ENCODE data around the gene TREML2.
"Not testable (repeated sequence)": the region's sequence is repeated elsewhere in the genome, so short reads cannot be mapped to it uniquely, and the experiment has no call there.

Gene TREML2

DNA sequence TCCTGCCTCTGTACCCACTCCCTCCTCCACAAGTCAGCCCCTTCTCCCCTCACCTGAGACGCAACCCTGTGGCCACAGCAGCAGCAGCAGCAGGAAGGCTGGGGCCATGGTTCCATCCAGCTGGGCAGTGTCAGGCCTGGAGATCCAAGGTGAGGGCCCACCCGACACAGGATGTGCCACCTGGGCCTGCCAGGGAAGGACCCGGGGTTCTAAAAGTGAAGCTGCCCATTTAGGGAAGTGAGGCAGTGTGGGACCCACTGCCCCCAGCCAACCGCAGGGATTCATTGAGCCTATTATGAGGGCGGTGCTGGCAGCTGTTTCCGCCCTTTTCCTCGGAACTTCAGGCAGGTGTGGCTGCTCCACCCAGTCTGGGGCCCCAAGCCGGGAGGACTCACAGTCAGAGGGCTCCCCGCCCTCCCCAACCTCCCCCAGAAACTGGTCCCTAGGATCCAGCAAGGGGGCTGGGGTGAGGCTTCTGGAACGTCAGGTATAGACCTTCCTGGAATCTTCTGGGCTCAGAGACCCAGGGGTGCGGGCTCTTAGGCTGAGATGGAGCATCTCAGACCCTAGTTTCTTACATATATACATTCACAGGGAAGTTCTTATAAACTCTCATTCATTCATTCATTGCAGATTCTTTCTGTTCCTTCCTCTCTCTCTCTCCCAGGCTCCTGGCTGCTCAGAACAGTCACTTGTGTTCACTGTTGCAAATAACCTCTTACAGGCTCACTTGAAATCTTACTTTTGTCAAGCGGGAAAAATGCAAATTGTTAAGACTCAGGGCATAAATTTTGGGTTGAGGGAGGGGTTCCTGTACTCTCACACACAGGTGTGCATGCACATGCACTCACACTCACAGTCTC, at the start of gene TREML2:
TSS of gene TREML2 (minus strand) at position 249 of the 863 bp plus-strand sequence. CDS start at position 108, 141 bp downstream.
- Mint-ChIP-seq H3K4me3 (peak within 1 kb of the TSS; percentile 74), H3K27me3 (no peaks in the 10 kb centered on the region), H3K4me1 (ENCODE audit: low read depth) (peaks cover 72% of the 10 kb centered on the region), H3K27ac (peak within 1 kb of the TSS; percentile 89), H3K9me3 (ENCODE audit: low read depth) (no peaks in the 10 kb centered on the region), H3K36me3 (no peaks in the 10 kb centered on the region)

DNA sequence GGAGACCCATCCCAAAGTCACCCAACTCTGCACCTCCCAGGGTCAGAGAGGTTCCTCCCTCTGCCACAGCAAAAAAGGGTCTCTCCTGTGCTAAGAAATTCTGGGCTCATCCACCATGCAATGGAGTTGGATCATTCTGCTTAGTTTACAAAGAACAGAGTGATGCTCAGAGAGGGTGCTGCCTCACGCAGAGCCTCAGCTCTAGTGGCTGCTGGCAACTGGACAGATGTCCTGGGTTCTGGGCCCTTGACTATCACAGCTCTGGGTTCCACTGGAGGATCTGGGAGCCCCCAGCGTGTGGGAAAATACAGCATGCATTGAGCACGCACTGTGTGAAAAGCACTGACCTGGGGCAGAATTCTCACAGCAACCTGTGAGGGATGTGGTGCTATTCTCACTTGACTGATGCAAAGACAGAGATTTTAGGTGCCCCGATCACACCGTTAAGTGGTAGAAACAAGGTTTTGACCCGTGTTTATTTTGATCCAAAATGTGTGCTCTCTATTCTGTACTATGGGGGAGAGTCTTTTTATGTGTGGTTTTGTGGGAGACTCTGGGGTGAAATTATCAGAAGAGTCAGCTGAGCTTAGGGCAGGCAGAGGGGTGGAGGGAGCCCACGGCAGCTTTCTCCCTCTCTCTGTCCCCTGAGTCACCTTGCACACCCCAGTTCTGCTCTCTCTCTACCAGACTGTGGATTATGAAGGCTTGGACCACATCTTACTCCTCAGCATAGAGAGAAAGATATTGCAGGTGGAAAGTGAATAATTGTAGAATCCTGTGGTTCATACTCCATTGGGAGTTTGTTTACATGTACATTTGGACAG, 47.1 kb upstream of the TREML2 start:
- Mint-ChIP-seq H3K4me3 (no peak overlapping the region), H3K27me3 (no peaks in the 10 kb centered on the region), H3K27ac (no peak overlapping the region), H3K4me1 (ENCODE audit: low read depth) (peaks cover 20% of the 10 kb centered on the region), H3K9me3 (ENCODE audit: low read depth) (no peaks in the 10 kb centered on the region), H3K36me3 (no peaks in the 10 kb centered on the region)

GRCh38 chr6:41247288-41247865, 46.4 kb upstream of the TREML2 start:
- no peak overlapping the region for H3K4me3 Mint-ChIP-seq
- H3K36me3 Mint-ChIP-seq: no peaks in the 10 kb centered on the region
- H3K9me3 Mint-ChIP-seq (ENCODE audit: low read depth): no peaks in the 10 kb centered on the region
- H3K27ac Mint-ChIP-seq: no peak overlapping the region
- H3K4me1 Mint-ChIP-seq (ENCODE audit: low read depth): peaks cover 20% of the 10 kb centered on the region
- no peaks in the 10 kb centered on the region for H3K27me3 Mint-ChIP-seq

DNA sequence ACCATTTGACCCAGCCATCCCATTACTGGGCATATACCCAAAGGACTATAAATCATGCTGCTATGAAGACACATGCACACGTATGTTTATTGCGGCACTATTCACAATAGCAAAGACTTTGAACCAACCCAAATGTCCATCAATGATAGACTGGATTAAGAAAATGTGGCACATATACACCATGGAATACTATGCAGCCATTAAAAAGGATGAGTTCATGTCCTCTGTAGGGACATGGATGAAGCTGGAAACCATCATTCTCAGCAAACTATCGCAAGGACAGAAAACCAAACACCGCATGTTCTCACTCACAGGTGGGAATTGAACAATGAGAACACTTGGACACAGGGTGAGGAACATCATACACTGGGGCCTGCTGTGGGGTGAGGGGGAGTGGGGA, 45.6 kb upstream of the TREML2 start:
- peaks cover 20% of the 10 kb centered on the region for H3K4me1 Mint-ChIP-seq (ENCODE audit: low read depth)
- not testable (repeated sequence) for H3K27ac Mint-ChIP-seq; H3K36me3 Mint-ChIP-seq; H3K4me3 Mint-ChIP-seq; H3K9me3 Mint-ChIP-seq (ENCODE audit: low read depth); H3K27me3 Mint-ChIP-seq

DNA sequence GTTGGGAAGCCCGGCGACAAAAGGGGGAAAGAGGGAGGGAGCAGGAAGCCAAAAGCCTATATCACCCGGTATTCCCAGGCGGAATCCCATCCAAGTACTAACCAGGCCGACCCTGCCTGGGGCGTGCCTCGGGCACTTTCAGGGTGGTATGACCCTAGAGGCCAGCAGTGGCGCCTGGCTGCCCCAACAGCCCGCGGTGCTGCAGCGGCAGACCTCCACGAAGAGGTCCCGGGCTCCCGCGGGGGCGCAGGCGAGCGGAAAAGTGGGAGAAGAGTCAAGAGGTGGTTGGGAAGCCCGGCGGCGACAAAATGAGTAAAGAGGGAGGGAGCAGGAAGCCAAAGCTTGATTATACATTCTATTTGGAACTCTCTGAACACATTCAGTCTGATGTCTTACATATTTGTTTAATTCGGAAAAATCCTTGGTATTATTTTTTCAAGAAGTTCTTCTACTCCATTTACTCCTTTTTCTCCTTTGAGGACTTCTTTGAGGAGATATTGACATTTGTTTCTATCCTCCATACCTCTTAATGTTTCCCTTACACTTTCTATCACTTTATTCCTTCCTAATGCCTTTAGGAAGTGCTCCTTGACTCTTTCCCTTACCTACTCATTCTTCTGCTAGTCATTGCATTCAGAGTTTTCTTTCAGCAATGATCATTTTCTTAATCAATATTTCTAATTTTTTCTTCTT, 38.7 kb upstream of the TREML2 start:
- peaks cover 3% of the 10 kb centered on the region for H3K27me3 Mint-ChIP-seq
- no peaks in the 10 kb centered on the region for H3K4me1 Mint-ChIP-seq (ENCODE audit: low read depth)
- H3K36me3 Mint-ChIP-seq: peaks cover 4% of the 10 kb centered on the region
- H3K27ac Mint-ChIP-seq: no peak overlapping the region
- H3K9me3 Mint-ChIP-seq (ENCODE audit: low read depth): no peaks in the 10 kb centered on the region
- H3K4me3 Mint-ChIP-seq: no peak overlapping the region

DNA sequence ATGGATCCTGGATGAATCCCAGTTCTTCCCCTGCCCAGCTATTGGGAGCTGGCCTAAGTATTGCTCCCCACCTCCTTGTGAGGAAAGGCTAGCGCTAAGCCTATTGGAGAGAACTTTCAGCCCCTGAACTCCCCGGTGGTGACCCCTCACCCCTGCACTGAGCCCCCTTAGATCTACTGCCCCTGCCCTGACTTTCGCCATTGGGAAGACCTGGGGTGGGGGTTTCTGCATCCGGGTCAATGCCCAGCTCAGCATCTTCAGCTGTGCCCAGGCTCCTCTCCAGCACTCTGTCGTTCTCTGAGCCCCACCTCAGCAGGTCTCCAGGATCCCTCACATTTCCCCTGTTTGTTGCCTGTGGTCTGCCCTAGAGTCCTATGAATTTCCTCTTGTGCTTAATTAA, 36.2 kb upstream of the TREML2 start:
- H3K36me3 Mint-ChIP-seq: peaks cover 4% of the 10 kb centered on the region
- H3K27me3 Mint-ChIP-seq: peaks cover 3% of the 10 kb centered on the region
- H3K4me1 Mint-ChIP-seq (ENCODE audit: low read depth): no peaks in the 10 kb centered on the region
- no peaks in the 10 kb centered on the region for H3K9me3 Mint-ChIP-seq (ENCODE audit: low read depth)
- H3K27ac Mint-ChIP-seq: no peak overlapping the region
- H3K4me3 Mint-ChIP-seq: no peak overlapping the region

- Mint-ChIP-seq H3K36me3 (peaks cover 4% of the 10 kb centered on the region), H3K9me3 (ENCODE audit: low read depth) (no peaks in the 10 kb centered on the region), H3K27me3 (peaks cover 3% of the 10 kb centered on the region), H3K27ac (no peak overlapping the region), H3K4me1 (ENCODE audit: low read depth) (no peaks in the 10 kb centered on the region), H3K4me3 (no peak overlapping the region)
Observed at GRCh38 chr6:41236276-41236675, 35.3 kb upstream of the TREML2 start.

DNA sequence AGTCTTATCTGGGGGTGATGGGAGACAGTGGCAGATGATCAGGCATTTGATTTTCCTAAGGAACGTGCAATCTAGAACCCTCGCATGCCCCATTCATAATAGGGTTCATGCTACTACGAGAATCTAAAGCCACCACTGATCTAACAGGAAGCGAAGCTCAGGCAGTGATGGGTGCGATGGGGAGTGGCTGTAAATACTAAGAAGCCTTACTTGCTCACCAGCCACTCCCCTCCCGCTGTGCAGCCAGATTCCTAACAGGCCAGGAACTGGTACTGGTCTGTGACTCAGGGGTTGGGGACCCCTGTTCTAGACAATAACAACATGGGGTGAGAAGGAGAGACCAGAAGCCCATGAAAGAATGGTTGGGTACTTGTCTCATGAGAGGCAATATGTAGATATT, 31.7 kb upstream of the TREML2 start:
- H3K4me1 Mint-ChIP-seq (ENCODE audit: low read depth): no peaks in the 10 kb centered on the region
- H3K4me3 Mint-ChIP-seq: no peak overlapping the region
- H3K36me3 Mint-ChIP-seq: no peaks in the 10 kb centered on the region
- no peaks in the 10 kb centered on the region for H3K9me3 Mint-ChIP-seq (ENCODE audit: low read depth)
- H3K27me3 Mint-ChIP-seq: peaks cover 1% of the 10 kb centered on the region
- H3K27ac Mint-ChIP-seq: no peak overlapping the region

DNA sequence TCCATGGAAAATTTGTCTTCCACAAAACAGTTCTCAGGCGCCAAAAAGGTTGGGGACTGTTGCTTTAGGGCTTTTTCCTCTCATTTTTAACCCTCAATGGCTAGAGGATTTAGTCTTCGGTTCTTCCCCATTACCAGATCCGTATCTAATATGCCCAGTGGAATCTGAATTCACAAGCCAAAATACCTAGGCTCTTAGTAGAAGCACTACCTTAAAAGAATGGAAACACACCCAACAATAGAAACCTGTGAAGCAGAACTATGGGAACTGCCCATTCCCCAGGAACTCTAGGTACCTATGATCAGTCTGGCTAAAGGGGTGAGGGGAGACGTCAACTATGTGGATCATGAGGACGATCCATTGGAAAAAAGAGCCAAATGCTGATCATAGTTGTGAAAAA, 30.3 kb upstream of the TREML2 start:
- H3K36me3 Mint-ChIP-seq: no peaks in the 10 kb centered on the region
- peaks cover 3% of the 10 kb centered on the region for H3K27me3 Mint-ChIP-seq
- H3K27ac Mint-ChIP-seq: no peak overlapping the region
- H3K4me3 Mint-ChIP-seq: no peak overlapping the region
- no peaks in the 10 kb centered on the region for H3K9me3 Mint-ChIP-seq (ENCODE audit: low read depth)
- H3K4me1 Mint-ChIP-seq (ENCODE audit: low read depth): no peaks in the 10 kb centered on the region

DNA sequence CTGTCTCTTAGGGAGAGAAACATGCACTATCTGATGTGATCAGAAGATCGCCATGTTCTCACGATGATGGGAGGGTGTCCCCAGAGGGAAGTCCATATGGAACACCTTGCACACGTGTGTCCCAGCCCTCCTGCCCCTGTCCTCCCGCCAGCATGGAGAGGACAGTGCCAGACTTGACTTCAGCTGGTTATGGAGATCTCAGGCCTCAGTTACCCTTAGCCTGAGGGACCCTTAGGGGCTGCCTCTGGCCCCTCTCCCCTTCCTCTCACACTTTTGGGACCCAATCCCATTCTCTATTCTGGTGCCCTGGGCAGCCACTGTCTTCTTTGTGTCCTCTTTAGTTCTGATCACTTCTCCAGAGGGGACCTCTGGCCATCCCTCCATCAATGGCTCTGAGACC, 28.8 kb upstream of the TREML2 start:
- no peaks in the 10 kb centered on the region for H3K36me3 Mint-ChIP-seq
- H3K4me1 Mint-ChIP-seq (ENCODE audit: low read depth): no peaks in the 10 kb centered on the region

GRCh38 chr6:41228616-41229015, 27.7 kb upstream of the TREML2 start:
- Mint-ChIP-seq H3K36me3 (no peaks in the 10 kb centered on the region), H3K27ac (no peak overlapping the region), H3K4me1 (ENCODE audit: low read depth) (no peaks in the 10 kb centered on the region), H3K9me3 (ENCODE audit: low read depth) (no peaks in the 10 kb centered on the region), H3K27me3 (peaks cover 5% of the 10 kb centered on the region), H3K4me3 (no peak overlapping the region)

More for the DNA sequence above, 28.8 kb upstream of the TREML2 start:
- Mint-ChIP-seq H3K9me3 (ENCODE audit: low read depth) (no peaks in the 10 kb centered on the region), H3K4me3 (no peak overlapping the region), H3K27me3 (peaks cover 3% of the 10 kb centered on the region), H3K27ac (no peak overlapping the region)

- H3K27ac Mint-ChIP-seq: no peak within 1 kb of the TSS
Observed at GRCh38 chr6:41228096-41228495, 27.1 kb upstream of the TREML2 start, which contains the start of gene TREML4. TREML4 (plus strand) TSS chr6:41228349; CDS start chr6:41228428, 79 bp downstream.

GRCh38 chr6:41226752-41227151, 25.8 kb upstream of the TREML2 start:
- no peaks in the 10 kb centered on the region for H3K36me3 Mint-ChIP-seq
- H3K27me3 Mint-ChIP-seq: peaks cover 5% of the 10 kb centered on the region
- no peak overlapping the region for H3K27ac Mint-ChIP-seq
- no peak overlapping the region for H3K4me3 Mint-ChIP-seq
- H3K4me1 Mint-ChIP-seq (ENCODE audit: low read depth): peaks cover 4% of the 10 kb centered on the region
- H3K9me3 Mint-ChIP-seq (ENCODE audit: low read depth): no peaks in the 10 kb centered on the region

More at GRCh38 chr6:41228096-41228495, 27.1 kb upstream of the TREML2 start, which contains the start of gene TREML4:
- peaks cover 5% of the 10 kb centered on the region for H3K27me3 Mint-ChIP-seq
- no peaks in the 10 kb centered on the region for H3K9me3 Mint-ChIP-seq (ENCODE audit: low read depth)
- H3K36me3 Mint-ChIP-seq: no peaks in the 10 kb centered on the region
- no peaks in the 10 kb centered on the region for H3K4me1 Mint-ChIP-seq (ENCODE audit: low read depth)
- no peak within 1 kb of the TSS for H3K4me3 Mint-ChIP-seq

GRCh38 chr6:41224800-41225199, 23.9 kb upstream of the TREML2 start:
- Mint-ChIP-seq H3K27ac (no peak overlapping the region), H3K27me3 (peaks cover 5% of the 10 kb centered on the region), H3K36me3 (peaks cover 3% of the 10 kb centered on the region), H3K4me3 (no peak overlapping the region), H3K9me3 (ENCODE audit: low read depth) (no peaks in the 10 kb centered on the region), H3K4me1 (ENCODE audit: low read depth) (peaks cover 4% of the 10 kb centered on the region)

All from activated naive CD8-positive, alpha-beta T cell (primary cell).